A549 treated with AZD9567 at 1 μM for 4 hours (cell line): ENCODE measurements around the gene NDN. TPM values are rescaled to one million over a fixed set of nuclear protein-coding genes. Genes with fewer than 3 reads are reported as not detected.

ENCODE experiments used
- total RNA-seq: library from RNA; stranded (reverse); fragments of 200-300 nt; extraction: Qiagen RNA extraction; gene quantifications from 5 replicates; pipeline ENCODE4 v1.2.3, GENCODE V29; 2022; ENCODE audit not compliant: insufficient read depth

The NDN gene
- 0.06 TPM in 2 of 5 replicates, not detected in the others for total RNA-seq

GRCh38 chr15:23687143-23687470 is at the start of gene NDN:
TSS of gene NDN (minus strand) at chr15:23687305. CDS start at chr15:23687217, 88 bp downstream.

GRCh38 chr15:23647421-23648370 is 39.4 kb downstream of the NDN start, which contains the start of gene MAGEL2:
TSS of gene MAGEL2 (minus strand) at chr15:23647867. CDS start at chr15:23647742, 125 bp downstream.

Other genes with a start within 250 kb of the NDN start
- not detected in 5 replicates for gene GOLGA6L2, start 240.1 kb downstream of the NDN start, total RNA-seq
- gene MKRN3, start 121.6 kb downstream of the NDN start, total RNA-seq = 1.5 to 2.7 TPM (median 2.2 TPM) in 5 replicates
- gene MAGEL2, start 39.4 kb downstream of the NDN start, total RNA-seq = not detected in 5 replicates